H1 (cell line): ENCODE measurements around the gene MRPS35. TPM values are rescaled to one million over a fixed set of nuclear protein-coding genes. Genes with fewer than 3 reads are reported as not detected.

ENCODE experiments used
- BCL11A ChIP-seq, 2 experiments: IDR thresholded peaks; one replicate each; pipeline ENCODE4 v1.6.1; 2011; ENCODE audit warnings: low read depth in 2 of 2, low read length in 2 of 2, mild to moderate bottlenecking in 2 of 2
- CTCF ChIP-seq, 3 experiments: IDR thresholded peaks; 1 replicate in 2 of 3; 2 replicates in 1 of 3; pipeline versions ENCODE4 v1.5.1 to v1.6.1; 2011; ENCODE audit warnings: low read length in 3 of 3, mild to moderate bottlenecking in 3 of 3, inconsistent platforms in 2 of 3, low read depth in 1 of 3, moderate library complexity in 1 of 3; ENCODE audit not compliant: insufficient read depth in 1 of 3; ENCODE audit errors: control extremely low read depth in 1 of 3
- SP4 ChIP-seq: IDR thresholded peaks from 2 replicates; pipeline ENCODE4 v1.6.1; 2012; ENCODE audit warnings: low read length, inconsistent platforms
- TBP ChIP-seq: IDR thresholded peaks from 2 replicates; pipeline ENCODE4 v1.6.1; 2011; ENCODE audit warnings: low read depth, low read length, improper control_type of control experiment
- polyA plus RNA-seq, 7 experiments: library from polyadenylated mRNA; depleted of rRNA in 3 of 7; stranded (reverse) in 5 of 7; unstranded in 2 of 7; fragments of >200 nt in 5 of 7; fragments of 200-250 nt in 2 of 7; gene quantifications; 1 replicate in 5 of 7; 2 replicates in 1 of 7; 4 replicates in 1 of 7; pipeline versions ENCODE4 v1.2.1 to v1.2.3, GENCODE V29; 2011 to 2013; ENCODE audit warnings: missing spikeins in 2 of 7, mixed read lengths in 2 of 7
- total RNA-seq: library from RNA; stranded (reverse); fragmentation: NEBNext Ultra II Directional; extraction: Animal tissue kit (Norgen Biotek cat#: 25700); gene quantifications from 2 replicates; pipeline ENCODE4 v1.2.1, GENCODE V29; 2021

Gene MRPS35
- total and polyA plus RNA-seq, 2 of the 8 experiments (the other 6 are each of a cell fraction or from before 2014, with no cell fraction given) = 26.8 to 47.9 TPM

GRCh38 chr12:27696864-27697564, 13.6 kb upstream of the MRPS35 start (continued):
- TF ChIP-seq CTCF (IDR thresholded peaks at IDR 0.05; ENCODE audit: control extremely low read depth in 1 of 3, insufficient read depth in 1 of 3, low read depth in 1 of 3, low read length in 3 of 3) (no peak), TBP (no peak), SP4 (no peak), BCL11A (IDR thresholded peaks at IDR 0.05; ENCODE audit: low read depth in 2 of 2, low read length in 2 of 2) (no peak)
